Mucosa of descending colon (tissue), 3 donors: ENCODE measurements around the gene RAD54L. TPM values are rescaled to one million over a fixed set of nuclear protein-coding genes. Genes with fewer than 3 reads are reported as not detected.

Experiments
- ATAC-seq: fragments of 200-7000 bp; cut with Tn5 transposase; one replicate; pipeline ENCODE4 v1.9.1; 2020; ENCODE audit warnings: mild to moderate bottlenecking, moderate library complexity
- DNase-seq, 3 donors: peaks; one replicate each; pipeline ENCODE4 v3.0.0-alpha.2; 2020
- H3K36me3 ChIP-seq: fragments of 200-600 bp; one replicate; pipeline ENCODE4 v1.8.0; 2021; ENCODE audit warnings: low read depth, mild to moderate bottlenecking
- H3K4me1 ChIP-seq: fragments of 200-600 bp; one replicate; pipeline ENCODE4 v1.8.0; 2021; ENCODE audit warnings: low read depth, mild to moderate bottlenecking
- H3K4me3 ChIP-seq: fragments of 200-600 bp; one replicate; pipeline ENCODE4 v1.8.0; 2021; ENCODE audit warnings: mild to moderate bottlenecking
- H3K9me3 ChIP-seq: fragments of 200-600 bp; one replicate; pipeline ENCODE4 v1.8.0; 2021; ENCODE audit warnings: mild to moderate bottlenecking
- intact Hi-C, 2 donors: fragments of 100-400 bp; cut with DNase I in 1 of 2; cut with micrococcal nuclease in 1 of 2; formaldehyde crosslinking; loops; one replicate each; pipeline versions ENCODE4 v1.11.0 to v1.11.1; 2022; cut with DNase I, micrococcal nuclease
- total RNA-seq, 3 donors: library from RNA; stranded (reverse); fragmentation: NEBNext Ultra II Directional in 2 of 3; extraction: Animal tissue kit (Norgen Biotek cat#: 25700) in 2 of 3; gene quantifications; one replicate each; pipeline versions ENCODE4 v1.2.1 to v1.2.4, GENCODE V29; 2021 to 2023
- TF ChIP-seq, protein P1 (sequence below): fragments of 200-600 bp; IDR thresholded peaks from one replicate; pipeline ENCODE4 v1.8.0; 2022; ENCODE audit warnings: antibody characterized with exemption, mild to moderate bottlenecking
- donor health status: DM: no; HTN: no; CAD: no; lungs with moderate emphysema.
- donor health status: DM: no; HTN: no; CAD: no.
- donor health status: DM: no; HTN: yes; CAD: no.

The RAD54L gene
- total RNA-seq, 3 donors from 2014 or later = 3.0 to 8.0 (median 3.6) TPM

- TF ChIP-seq, protein P1, sequence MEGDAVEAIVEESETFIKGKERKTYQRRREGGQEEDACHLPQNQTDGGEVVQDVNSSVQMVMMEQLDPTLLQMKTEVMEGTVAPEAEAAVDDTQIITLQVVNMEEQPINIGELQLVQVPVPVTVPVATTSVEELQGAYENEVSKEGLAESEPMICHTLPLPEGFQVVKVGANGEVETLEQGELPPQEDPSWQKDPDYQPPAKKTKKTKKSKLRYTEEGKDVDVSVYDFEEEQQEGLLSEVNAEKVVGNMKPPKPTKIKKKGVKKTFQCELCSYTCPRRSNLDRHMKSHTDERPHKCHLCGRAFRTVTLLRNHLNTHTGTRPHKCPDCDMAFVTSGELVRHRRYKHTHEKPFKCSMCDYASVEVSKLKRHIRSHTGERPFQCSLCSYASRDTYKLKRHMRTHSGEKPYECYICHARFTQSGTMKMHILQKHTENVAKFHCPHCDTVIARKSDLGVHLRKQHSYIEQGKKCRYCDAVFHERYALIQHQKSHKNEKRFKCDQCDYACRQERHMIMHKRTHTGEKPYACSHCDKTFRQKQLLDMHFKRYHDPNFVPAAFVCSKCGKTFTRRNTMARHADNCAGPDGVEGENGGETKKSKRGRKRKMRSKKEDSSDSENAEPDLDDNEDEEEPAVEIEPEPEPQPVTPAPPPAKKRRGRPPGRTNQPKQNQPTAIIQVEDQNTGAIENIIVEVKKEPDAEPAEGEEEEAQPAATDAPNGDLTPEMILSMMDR = no peak
- Histone ChIP-seq H3K9me3 (no peaks in the 10 kb centered on the region), H3K4me3 (no peak overlapping the region), H3K36me3 (no peaks in the 10 kb centered on the region), H3K4me1 (no peaks in the 10 kb centered on the region)
- ATAC-seq = no peak
- no peak for DNase-seq
- intact Hi-C loops = no loop called here
These were observed 9.0 kb downstream of the RAD54L start for GRCh38 chr1:46256523-46256922.

DNA sequence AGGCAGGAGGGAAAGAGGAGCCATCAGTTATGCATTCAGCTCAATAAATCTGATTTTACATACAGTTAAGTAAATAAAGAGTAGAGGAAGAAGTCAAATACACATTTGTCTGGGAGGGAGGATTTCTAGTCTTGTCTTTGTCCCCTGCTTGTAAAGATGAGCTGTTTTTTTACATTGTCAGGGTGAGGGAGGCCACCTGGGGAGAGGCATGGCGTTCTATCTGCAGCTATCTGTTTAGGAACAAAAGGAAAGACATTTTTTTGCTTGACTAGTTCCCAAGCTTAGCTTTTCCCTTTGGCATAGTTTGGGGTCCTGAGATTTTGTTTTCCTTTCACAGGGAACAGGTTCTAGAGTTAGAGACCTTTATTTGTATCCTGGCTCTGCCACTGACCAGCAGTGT, 14.9 kb downstream of the RAD54L start:
- H3K9me3 ChIP-seq = no peaks in the 10 kb centered on the region
- no peak for ATAC-seq
- H3K4me1 ChIP-seq = no peaks in the 10 kb centered on the region
- TF ChIP-seq, protein P1 = no peak
- H3K36me3 ChIP-seq = no peaks in the 10 kb centered on the region
- intact Hi-C loops = no loop called here
- H3K4me3 ChIP-seq = no peak overlapping the region
- no peak for DNase-seq

GRCh38 chr1:46263146-46263545, 15.6 kb downstream of the RAD54L start:
- no peaks in the 10 kb centered on the region for H3K9me3 ChIP-seq
- no peak overlapping the region for H3K4me3 ChIP-seq
- TF ChIP-seq, protein P1 = no peak
- no peaks in the 10 kb centered on the region for H3K36me3 ChIP-seq
- intact Hi-C loops = no loop called here
- no peaks in the 10 kb centered on the region for H3K4me1 ChIP-seq
- DNase-seq = no peak
- ATAC-seq = no peak

- ATAC-seq (no peak), DNase-seq (no peak)
- TF ChIP-seq, protein P1 = no peak
- H3K4me1 ChIP-seq = no peaks in the 10 kb centered on the region
- no peaks in the 10 kb centered on the region for H3K9me3 ChIP-seq
- intact Hi-C loops = no loop called here
- no peaks in the 10 kb centered on the region for H3K36me3 ChIP-seq
- H3K4me3 ChIP-seq = no peak overlapping the region
These were observed 21.0 kb downstream of the RAD54L start for GRCh38 chr1:46268578-46268977.

- DNase-seq (no peak), ATAC-seq (no peak)
- H3K36me3 ChIP-seq = no peaks in the 10 kb centered on the region
- no peaks in the 10 kb centered on the region for H3K9me3 ChIP-seq
- TF ChIP-seq, protein P1 = no peak
- no peaks in the 10 kb centered on the region for H3K4me1 ChIP-seq
- H3K4me3 ChIP-seq = no peak overlapping the region
- intact Hi-C loops = no loop called here
These were observed 26.9 kb downstream of the RAD54L start for GRCh38 chr1:46274225-46275029.
